Raji (cell line): ENCODE results near the gene DDX46.

Experiments used
- POLR2A ChIP-seq: IDR thresholded peaks from 2 replicates; pipeline ENCODE4 v1.6.1; 2011; ENCODE audit warnings: low read depth, low read length, control low read depth; ENCODE audit not compliant: insufficient read depth

Gene DDX46

GRCh38 chr5:134772461-134773125, 14.0 kb downstream of the DDX46 start:
- TF ChIP-seq POLR2A = no peak

DNA sequence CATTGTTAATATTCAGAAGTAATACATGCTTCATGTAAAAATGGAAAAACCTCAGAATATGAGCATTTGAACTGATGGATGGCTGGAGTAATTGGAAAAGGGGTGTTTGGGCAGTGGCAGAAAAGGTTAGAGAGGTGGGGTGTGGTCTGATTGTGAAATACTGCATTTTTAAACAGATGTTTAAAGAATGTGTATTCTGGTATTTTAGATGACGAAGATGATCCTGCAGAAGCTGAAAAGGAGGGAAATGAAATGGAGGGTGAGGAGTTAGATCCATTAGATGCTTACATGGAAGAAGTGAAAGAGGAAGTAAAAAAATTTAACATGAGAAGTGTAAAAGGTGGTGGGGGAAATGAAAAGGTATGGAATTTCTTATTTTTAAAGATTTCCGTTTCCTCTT, 18.8 kb downstream of the DDX46 start:
- no peak for TF ChIP-seq POLR2A

GRCh38 chr5:134784241-134784920, 25.8 kb downstream of the DDX46 start:
- TF ChIP-seq POLR2A = no peak

DNA sequence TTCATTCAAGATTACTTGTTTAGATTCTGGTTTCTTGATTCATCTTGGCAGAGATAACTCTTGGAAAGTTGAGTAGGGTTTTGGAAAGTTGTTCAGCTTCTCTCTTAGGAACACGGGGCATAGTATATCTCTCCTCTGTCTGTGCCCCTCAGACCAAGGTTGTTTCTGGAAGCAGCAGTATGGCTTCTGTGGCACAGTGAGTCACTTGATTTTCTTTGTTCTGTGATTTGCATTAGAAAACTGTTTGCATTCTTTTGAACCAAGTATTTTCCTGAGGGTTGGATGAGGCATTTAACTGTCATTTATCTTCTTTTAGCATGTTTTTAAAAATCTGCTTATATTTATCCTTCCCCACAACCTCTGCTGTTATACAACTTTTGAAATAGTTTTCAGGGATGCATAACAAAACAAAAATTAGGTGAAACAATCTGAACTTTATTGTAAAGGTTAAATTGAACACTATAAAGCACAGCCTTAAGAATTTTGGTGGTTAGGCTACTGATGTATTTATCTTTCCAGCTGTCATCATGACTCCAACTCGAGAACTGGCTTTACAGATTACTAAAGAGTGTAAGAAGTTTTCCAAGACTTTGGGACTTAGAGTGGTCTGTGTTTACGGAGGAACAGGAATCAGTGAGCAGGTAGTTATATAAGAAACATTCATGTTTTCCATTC, 26.5 kb downstream of the DDX46 start:
- TF ChIP-seq POLR2A = no peak

DNA sequence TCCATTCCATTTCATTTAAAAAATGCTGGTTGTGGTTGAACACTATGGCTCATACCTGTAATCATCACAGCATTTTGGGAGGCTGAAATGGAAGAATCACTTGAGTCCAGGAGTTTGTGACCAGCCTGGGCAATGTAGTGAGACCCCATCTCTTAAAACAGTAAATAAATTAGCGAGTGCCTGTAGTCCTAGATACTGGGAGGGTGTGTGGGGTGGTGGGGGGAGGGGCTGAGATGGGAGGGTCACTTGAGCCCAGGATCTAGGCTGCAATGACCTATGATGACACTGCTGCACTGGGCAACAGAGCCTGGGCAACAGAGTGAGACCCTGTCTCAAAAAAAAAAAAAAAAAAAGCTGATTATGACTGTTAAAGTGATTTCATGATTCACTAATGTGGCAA, 29.1 kb downstream of the DDX46 start:
- TF ChIP-seq POLR2A = no peak

DNA sequence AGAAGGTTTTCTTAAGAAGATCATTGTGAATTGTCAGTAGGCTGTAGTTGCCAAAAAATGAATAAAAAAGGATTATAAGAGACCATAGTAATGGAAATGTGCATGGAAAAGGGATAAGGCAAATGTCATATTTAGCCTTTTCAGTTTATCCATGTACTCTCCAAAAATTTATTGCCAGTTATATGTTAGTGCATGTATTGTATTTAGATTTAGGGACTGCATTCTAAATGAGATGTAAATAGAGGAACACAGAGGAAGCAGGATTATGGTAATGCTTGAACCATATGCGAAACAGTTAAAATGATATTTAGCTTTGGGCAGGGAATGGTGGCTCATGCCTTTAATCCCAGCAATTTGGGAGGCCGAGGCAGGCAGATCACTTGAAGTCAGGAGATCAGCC, 33.0 kb downstream of the DDX46 start:
- TF ChIP-seq POLR2A = no peak

GRCh38 chr5:134792286-134792685, 33.7 kb downstream of the DDX46 start:
- TF ChIP-seq POLR2A = no peak

DNA sequence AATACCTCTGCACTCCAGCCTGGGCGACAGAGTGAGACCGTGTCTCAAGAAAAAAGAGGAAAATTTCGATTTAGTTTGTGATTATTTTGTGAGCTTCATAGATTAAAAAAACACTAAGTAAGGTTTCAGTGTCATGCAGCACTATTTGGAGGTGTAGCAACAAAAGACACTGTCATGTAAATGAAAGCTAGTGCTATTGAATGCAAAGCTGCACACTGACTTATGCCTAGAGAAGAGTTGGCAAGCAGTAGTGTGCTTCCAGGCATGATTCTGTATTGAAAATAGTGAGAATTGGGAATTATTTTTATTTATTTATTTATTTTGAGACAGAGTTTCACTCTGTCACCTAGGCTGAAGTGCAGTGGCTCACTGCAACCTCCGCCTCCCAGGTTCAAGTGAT, 34.5 kb downstream of the DDX46 start:
- no peak for TF ChIP-seq POLR2A

DNA sequence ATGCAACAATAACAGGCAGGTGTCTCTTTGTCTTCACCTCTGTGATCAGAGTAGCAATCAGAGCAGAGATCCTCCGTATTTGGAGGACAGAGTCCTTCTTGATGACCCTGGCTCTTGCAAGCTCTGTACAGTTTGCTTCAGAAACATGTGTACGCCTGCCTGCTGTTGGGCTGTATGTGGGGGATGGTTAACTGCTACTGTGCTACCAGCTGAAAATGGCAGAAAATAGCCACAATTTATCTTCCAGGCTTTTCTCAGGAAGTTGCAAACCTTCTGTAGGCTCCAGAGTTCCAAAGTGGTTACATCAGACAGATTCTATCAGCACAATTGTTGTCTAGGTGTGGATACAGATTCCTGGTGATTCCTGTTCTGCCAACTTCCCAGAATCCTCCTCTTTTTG, 35.5 kb downstream of the DDX46 start:
- no peak for TF ChIP-seq POLR2A

DNA sequence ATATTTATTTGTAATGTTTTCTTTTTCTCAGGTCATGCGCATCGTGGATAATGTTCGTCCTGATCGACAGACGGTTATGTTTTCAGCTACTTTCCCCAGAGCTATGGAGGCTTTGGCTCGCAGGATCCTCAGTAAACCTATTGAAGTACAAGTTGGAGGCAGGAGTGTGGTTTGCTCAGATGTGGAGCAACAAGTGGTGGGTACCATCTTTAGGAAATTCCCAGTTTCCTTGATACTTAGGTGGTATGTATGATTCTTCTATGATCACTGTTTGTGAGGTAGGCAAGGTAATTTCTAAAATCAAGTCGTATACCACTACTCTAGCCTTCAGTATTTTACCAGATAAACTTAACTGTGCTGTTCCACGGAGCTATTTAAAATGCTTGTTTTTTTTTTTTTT, 36.2 kb downstream of the DDX46 start:
- no peak for TF ChIP-seq POLR2A

GRCh38 chr5:134798468-134798867, 39.9 kb downstream of the DDX46 start:
- no peak for TF ChIP-seq POLR2A

GRCh38 chr5:134803821-134804220, 45.2 kb downstream of the DDX46 start:
- TF ChIP-seq POLR2A = no peak

DNA sequence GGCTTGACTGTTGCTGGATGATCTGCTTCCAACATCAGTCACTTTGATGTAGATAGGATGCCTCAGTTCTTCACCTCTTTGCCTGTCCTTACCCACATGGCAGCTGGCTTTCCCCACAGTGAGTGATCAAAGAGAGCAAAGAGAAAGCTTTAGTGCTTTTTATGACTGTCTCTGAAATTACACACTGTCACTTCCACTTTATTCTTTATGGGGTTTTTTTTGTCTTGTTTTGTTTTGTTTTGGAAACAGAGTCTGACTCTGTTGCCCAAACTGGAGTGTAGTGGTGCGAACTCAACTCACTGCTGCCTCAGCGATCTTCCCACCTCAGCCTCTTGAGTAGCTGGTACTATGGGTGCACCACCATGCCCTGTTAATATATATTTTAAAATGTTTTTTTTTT, 54.8 kb downstream of the DDX46 start:
- no peak for TF ChIP-seq POLR2A

GRCh38 chr5:134813827-134814226, 55.2 kb downstream of the DDX46 start:
- TF ChIP-seq POLR2A = no peak

DNA sequence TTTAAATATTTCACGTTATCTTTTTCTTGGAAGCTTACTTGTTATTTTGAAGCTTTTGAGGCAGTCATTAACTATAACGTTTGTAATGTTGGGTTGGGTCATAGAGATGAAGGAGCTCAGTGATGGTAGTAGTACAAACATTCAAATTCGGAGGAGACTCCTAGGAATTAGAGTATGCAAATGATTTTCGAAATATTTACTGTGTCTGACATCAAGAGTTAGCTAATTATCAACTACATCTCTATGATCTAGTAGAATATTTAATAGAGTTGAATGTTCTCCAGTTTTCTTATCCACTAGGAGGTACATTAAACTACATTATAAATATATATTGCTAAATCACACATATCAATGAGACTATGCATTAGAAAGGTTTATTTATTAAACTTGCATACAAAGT, 58.4 kb downstream of the DDX46 start:
- TF ChIP-seq POLR2A = no peak

DNA sequence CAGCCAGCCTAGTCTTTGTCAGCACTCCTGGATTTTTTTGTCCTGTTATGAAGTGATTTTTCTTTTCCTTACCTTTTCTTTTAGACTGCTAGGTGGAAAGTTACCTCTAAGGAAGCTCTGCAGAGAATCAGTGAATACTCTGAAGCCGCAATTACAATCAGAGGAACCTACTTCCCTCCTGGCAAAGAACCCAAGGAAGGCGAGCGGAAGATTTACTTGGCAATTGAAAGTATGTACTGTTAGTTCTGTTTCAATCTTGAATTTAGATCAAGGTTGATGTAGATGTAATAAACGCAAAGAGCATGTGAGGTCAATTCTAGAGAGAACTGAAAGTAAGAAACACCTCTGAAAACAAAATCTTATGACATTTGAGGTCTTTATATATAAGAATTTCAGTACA, 60.2 kb downstream of the DDX46 start:
- no peak for TF ChIP-seq POLR2A
